ENCODE data around the gene RFX7. TPM values are rescaled to one million over a fixed set of nuclear protein-coding genes. Genes with fewer than 3 reads are reported as not detected.
A peak's percentile ranks its signal among the peaks of the same experiment; 100 is the strongest.

The RFX7 gene
- polyA plus RNA-seq, 1 donor, result 27.4 TPM

- no peak for DNase-seq
Measured at GRCh38 chr15:56128081-56128480, 115.6 kb downstream of the RFX7 start.

DNA sequence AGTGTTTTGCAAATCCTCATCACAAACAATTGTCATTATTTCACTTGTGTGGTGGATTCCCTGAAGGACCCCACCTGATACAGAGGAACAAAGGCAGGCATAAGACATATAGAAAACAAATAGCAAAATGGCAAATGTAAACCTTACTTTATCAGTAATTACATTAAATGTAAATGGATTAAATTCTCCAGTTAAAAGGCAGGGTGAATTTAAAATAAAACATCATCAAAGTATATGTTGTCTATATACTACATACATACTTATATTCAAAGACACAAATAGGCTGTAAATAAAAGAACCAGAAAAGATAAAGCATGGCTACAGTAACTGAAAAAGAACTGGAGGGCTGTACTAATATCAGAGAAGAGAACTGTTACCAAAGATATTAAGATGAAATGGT lies 117.3 kb downstream of the RFX7 start:
- no peak for DNase-seq

- DNase-seq, result no peak
Measured at GRCh38 chr15:56124391-56124790, 119.3 kb downstream of the RFX7 start.

GRCh38 chr15:56105855-56106254 lies 137.8 kb downstream of the RFX7 start:
- no peak for DNase-seq

DNA sequence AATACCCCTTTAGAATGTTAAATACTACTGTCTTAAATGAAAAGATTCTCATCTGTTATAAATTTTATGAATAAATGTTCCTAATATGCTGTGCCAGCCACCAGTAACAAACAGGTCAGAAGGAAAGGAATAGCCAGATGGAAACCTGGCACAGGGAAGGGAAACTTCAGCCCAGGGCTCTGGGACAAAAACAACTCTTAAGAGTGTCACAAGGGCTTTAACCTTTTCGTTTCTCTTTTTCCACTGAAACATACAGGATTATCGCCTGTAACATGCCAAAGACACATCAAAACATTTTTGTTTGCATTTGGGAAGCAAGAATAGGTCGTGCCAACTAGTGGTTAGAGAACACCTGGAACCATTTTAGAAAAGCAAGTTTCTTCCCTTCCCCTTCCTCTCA lies 141.2 kb downstream of the RFX7 start:
- no peak for DNase-seq

DNA sequence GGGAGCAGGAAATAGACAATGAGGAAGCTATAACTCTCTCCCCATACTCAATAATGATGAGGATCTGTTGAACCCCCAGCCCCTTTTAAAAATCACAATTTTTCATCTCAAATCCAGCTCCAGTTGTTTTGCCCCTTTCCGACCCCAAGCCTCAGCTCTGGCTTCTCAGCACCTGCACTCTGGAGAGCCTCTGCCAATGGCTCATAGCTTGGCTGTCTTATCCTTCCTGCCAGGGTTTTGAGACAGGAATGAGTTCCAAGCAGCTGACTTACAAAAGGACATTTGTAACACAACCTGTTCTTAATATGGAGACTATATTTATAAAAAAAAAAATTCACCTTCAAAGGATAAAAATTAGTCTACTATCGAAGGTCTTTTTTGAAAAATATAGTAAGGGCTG lies 144.4 kb downstream of the RFX7 start:
- no peak for DNase-seq

DNA sequence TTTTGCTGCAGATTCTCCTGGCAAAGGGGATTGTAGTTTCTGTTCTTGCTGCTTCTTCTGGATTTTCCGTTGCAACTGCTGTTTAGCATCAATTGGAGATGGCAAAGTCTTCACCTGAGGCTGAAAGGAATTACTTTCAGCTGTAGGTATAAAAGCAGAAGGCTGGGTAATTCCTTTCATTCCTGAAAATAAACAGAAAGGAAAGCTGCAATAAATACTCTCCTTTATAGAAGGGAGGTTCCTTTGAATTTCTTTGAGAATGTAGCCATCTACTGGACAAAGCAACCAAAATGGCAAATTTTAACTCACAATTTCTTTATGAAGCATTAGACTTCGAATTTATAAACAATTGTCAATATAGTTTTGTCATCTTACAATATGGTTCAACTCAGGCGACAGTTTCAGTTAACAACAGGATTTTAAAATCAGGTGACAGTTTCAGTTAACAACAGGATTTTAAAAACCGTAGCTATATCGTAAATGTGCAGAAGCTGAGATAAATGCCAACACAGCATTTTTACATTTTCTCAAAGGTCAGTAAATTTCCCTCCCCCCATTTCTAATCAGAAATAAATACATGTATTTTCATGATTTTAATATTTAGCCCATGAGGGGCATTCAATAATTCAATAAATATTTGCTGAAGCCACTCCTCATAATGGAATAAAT lies 145.3 kb downstream of the RFX7 start:
- no peak for DNase-seq

GRCh38 chr15:56095406-56095805 lies 148.3 kb downstream of the RFX7 start:
- no peak for DNase-seq

GRCh38 chr15:56094171-56094570 lies 149.5 kb downstream of the RFX7 start:
- DNase-seq, result no peak

DNA sequence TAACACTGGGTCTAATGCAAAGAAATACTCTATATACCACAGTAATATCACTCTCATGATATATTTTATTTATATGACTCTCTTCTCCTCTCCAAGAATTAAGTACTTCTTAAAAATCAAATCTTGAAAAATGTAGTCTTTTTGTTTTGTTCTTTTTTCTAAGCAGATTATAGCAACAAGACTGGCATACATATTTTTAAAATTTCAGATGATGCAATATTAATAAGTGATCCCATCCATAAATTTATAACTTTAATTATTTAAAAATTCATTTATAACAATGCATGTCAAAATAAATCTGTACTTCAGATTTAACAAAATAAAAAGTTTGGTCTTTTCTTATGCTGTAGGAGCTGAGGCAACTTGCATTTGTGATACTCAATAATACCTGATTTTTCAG lies 155.3 kb downstream of the RFX7 start:
- no peak for DNase-seq

DNA sequence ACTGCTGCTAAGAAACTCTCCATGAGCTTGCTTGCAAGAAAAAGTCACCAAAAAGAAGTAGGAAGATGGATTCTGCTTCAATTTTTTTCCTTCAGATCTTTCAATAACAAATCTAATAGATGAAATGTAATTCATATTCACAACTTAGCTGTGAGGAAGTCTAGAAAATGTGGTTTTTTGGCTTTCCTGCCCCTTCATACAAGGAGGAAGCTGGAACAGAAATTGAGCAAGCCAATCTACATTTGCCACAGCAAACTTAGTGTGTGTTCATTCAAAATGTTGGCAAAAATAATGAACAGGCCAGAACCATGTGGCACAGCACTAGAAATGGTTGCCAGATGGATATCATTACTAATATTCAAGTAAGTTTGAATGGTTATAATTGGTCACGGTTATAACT lies 157.1 kb downstream of the RFX7 start:
- DNase-seq, result no peak

DNA sequence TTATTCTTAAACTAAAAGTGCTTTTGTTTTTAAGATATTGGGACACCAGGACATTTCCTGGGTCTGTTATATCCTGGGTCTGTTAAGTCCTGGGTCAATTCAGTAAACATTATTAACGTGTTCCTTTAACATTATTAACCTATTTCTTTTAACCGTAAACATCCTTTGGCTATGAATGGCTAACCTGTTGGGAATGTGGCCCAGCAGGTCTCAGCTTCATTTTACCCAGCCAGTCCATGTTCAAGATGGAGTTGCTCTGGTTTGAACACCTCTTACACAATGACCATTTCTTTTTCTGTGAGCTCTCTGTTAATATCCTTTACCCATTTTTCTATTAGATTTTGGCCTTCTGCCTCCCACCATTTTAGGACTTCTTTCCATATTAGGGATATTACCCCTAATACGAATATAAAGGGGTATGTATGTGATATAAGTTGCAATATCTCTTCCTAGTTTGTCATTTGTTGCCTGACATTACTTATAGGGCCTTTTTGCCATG lies 161.4 kb downstream of the RFX7 start:
- no peak for DNase-seq

- no peak for DNase-seq
Measured at GRCh38 chr15:56077081-56077480, 166.6 kb downstream of the RFX7 start.

GRCh38 chr15:56076640-56077039 lies 167.0 kb downstream of the RFX7 start:
- no peak for DNase-seq

GRCh38 chr15:56074481-56075265 lies 169.0 kb downstream of the RFX7 start:
- no peak for DNase-seq

GRCh38 chr15:56064152-56064551 lies 179.5 kb downstream of the RFX7 start:
- DNase-seq, result no peak

- no peak for DNase-seq
Measured at GRCh38 chr15:56059716-56060115, 184.0 kb downstream of the RFX7 start.

- no peak for DNase-seq
Measured at GRCh38 chr15:56058986-56059385, 184.7 kb downstream of the RFX7 start.

GRCh38 chr15:56056626-56057025 lies 187.1 kb downstream of the RFX7 start:
- no peak for DNase-seq

DNA sequence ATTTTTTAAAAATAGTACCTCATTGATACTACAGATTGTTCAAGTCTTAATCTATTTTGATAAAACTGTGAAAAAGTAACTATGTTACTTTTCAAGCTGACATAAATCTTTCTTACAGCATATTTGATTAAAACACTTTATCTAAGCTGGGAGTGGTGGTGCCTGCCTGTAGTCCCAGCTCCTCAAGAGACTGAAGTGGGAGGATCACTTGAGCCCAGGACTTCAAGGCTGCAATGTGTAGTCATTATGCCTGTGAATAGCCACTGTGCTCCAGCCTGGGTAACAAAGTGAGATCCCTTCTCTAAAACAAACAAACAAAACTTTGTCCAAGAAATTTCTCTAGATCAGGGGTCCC lies 190.7 kb downstream of the RFX7 start:
- DNase-seq, result no peak

- DNase-seq, result peak; percentile 13
Measured at GRCh38 chr15:56052395-56053045, 191.2 kb downstream of the RFX7 start.

DNA sequence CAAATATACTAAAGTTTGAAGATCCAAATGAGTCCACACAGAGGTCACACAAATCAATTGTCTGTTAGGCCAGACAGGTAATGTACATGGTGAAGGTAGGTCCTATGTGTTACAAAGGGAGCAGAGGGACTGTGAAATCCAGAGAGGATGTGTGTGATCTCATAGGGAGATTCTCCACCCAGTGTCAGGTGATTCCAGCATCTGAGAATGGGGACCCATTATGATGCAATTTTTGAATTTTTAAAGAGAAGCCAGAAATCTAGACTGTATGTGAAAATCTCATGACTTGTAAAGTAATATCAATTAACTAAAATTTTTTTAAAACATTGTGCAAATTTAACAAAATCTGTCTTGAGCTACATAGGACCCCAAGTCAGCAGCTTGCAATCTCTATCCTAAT lies 192.0 kb downstream of the RFX7 start:
- no peak for DNase-seq

GRCh38 chr15:56049577-56049976 lies 194.1 kb downstream of the RFX7 start:
- DNase-seq, result no peak

Measured in left kidney (tissue), 2 donors.